Panc1 (cell line): Measurements from ENCODE around the gene MKRN2. TPM values are rescaled to one million over a fixed set of nuclear protein-coding genes. Genes with fewer than 3 reads are reported as not detected.

Experiments
- ATAC-seq: fragments of 200-7000 bp; cut with Tn5 transposase; 2 replicates; pipeline ENCODE4 v1.9.1; 2020; ENCODE audit warnings: mild to moderate bottlenecking, moderate library complexity
- BruUV-seq: library from RNA; stranded (reverse); fragments of 400-500 nt; replicated peaks from 2 replicates; lab custom pipeline; 2021; lab: Mats Ljungman, UMichigan
- CTCF ChIA-PET: fragments of 300-600 bp; sonication (Branson Sonifier 250); formaldehyde crosslinking; loops from one replicate; lab custom pipeline; 2022; ENCODE audit warnings: antibody characterized with exemption; lab: Charles Lee
- POLR2A ChIA-PET: fragments of 300-600 bp; sonication (Branson Sonifier 250); formaldehyde crosslinking; loops from one replicate; lab custom pipeline; 2022; ENCODE audit warnings: antibody characterized with exemption; lab: Charles Lee
- DNase-seq: peaks from one replicate; pipeline ENCODE4 v3.0.0-alpha.2; 2010; ENCODE audit warnings: low read depth, low spot score
- H3K27ac ChIP-seq: 2 replicates; pipeline ENCODE4 v1.5.1; 2011; ENCODE audit warnings: mild to moderate bottlenecking, low read length, inconsistent platforms
- H3K27me3 ChIP-seq: fragments of 200-500 bp; sonication (Bioruptor generic); 2 replicates; pipeline ENCODE4 v1.6.0; 2014; ENCODE audit warnings: low read length, inconsistent platforms; ENCODE audit not compliant: control insufficient read depth, insufficient read depth
- H3K36me3 ChIP-seq: fragments of 200-500 bp; sonication (Bioruptor generic); 2 replicates; pipeline ENCODE4 v1.5.1; 2014; ENCODE audit warnings: inconsistent platforms, mild to moderate bottlenecking, low read length, moderate library complexity; ENCODE audit not compliant: control insufficient read depth, insufficient read depth
- H3K4me1 ChIP-seq: 2 replicates; pipeline ENCODE4 v1.5.1; 2011; ENCODE audit warnings: inconsistent platforms, mild to moderate bottlenecking, low read length, moderate library complexity; ENCODE audit not compliant: control insufficient read depth, insufficient read depth
- H3K4me3 ChIP-seq, 2 experiments: 2 replicates each; pipeline ENCODE4 v1.5.1; 2011 to 2012; ENCODE audit warnings: low read depth in 2 of 2, low read length in 2 of 2, mild to moderate bottlenecking in 2 of 2, inconsistent platforms in 1 of 2, moderate library complexity in 1 of 2
- H3K9me3 ChIP-seq: fragments of 200-500 bp; sonication (Bioruptor generic); 2 replicates; pipeline ENCODE4 v1.5.1; 2014; ENCODE audit warnings: low read depth, mild to moderate bottlenecking, inconsistent platforms, low read length, moderate library complexity; ENCODE audit not compliant: control insufficient read depth, insufficient read depth
- POLR2AphosphoS5 ChIP-seq: IDR thresholded peaks from 2 replicates; pipeline ENCODE4 v1.6.1; 2012; ENCODE audit warnings: mild to moderate bottlenecking, low read depth, low read length, moderate library complexity
- SIN3A ChIP-seq: IDR thresholded peaks from 2 replicates; pipeline ENCODE4 v1.6.1; 2012; ENCODE audit warnings: low read depth, mild to moderate bottlenecking, low read length, moderate library complexity, borderline replicate concordance; ENCODE audit not compliant: insufficient read depth
- TCF7L2 ChIP-seq: IDR thresholded peaks from 2 replicates; pipeline ENCODE4 v1.6.1; 2011; ENCODE audit warnings: mild to moderate bottlenecking, low read depth, low read length, inconsistent platforms
- in situ Hi-C: cut with HindIII; loops from 2 replicates; pipeline ENCODE4 v1.10.0; 2016; ENCODE audit warnings: low sequenced_read_pairs, low pct_unique_long_range_greater_than_20kb
- intact Hi-C: fragments of 100-400 bp; cut with micrococcal nuclease; formaldehyde crosslinking; loops from one replicate; pipeline ENCODE4 v1.10.0; 2022; ENCODE audit not compliant: unreplicated experiment
- total RNA-seq: library from RNA; stranded (reverse); gene quantifications from one replicate; pipeline ENCODE4 v1.2.1, GENCODE V29; 2021; ENCODE audit not compliant: unreplicated experiment
- TF ChIP-seq, protein P1 (sequence below): fragments of 450-650 bp; IDR thresholded peaks from 2 replicates; pipeline ENCODE4 v1.5.1; 2017; ENCODE audit warnings: mild to moderate bottlenecking
- TF ChIP-seq, protein P2 (sequence below), 2 experiments: IDR thresholded peaks; 2 replicates each; pipeline ENCODE4 v1.6.1; 2011 to 2012; ENCODE audit warnings: low read depth in 2 of 2, control low read depth in 1 of 2, low read length in 1 of 2, mild to moderate bottlenecking in 1 of 2, moderate library complexity in 1 of 2; ENCODE audit not compliant: insufficient read depth in 1 of 2

Gene MKRN2
- total RNA-seq, 1 experiment from 2014 or later: 19.4 TPM

- POLR2A ChIA-PET: interaction anchor here (0.6 kb wide), 1 partner anchor 258 kb away, joined by 3 read pairs; no protein-coding TSS in a partner anchor
These were observed 12.0 kb upstream of the MKRN2 start for GRCh38 chr3:12544652-12545472.

GRCh38 chr3:12545473-12545791, 11.5 kb upstream of the MKRN2 start, which contains the start of gene MKRN2OS:
Gene MKRN2OS (minus strand): TSS chr3:12545499. CDS start chr3:12545464, 35 bp downstream.
- ChIA-PET POLR2A (interaction anchor here (0.6 kb wide), 1 partner anchor 257 kb away, joined by 3 read pairs; no protein-coding TSS in a partner anchor), CTCF (no interaction called here)
- Histone ChIP-seq H3K4me1 (no peaks in the 10 kb centered on the region), H3K36me3 (no peaks in the 10 kb centered on the region), H3K27ac (no peak within 1 kb of the TSS), H3K9me3 (no peaks in the 10 kb centered on the region), H3K4me3 (no peak within 1 kb of the TSS), H3K27me3 (no peaks in the 10 kb centered on the region)
- in situ Hi-C loops: no loop called here
- DNase-seq (no peak), ATAC-seq (peak; percentile 70)
- BruUV-seq: no TSS peak
- TF ChIP-seq POLR2AphosphoS5 (no peak), SIN3A (no peak), TCF7L2 (no peak)
- TF ChIP-seq, protein P1, sequence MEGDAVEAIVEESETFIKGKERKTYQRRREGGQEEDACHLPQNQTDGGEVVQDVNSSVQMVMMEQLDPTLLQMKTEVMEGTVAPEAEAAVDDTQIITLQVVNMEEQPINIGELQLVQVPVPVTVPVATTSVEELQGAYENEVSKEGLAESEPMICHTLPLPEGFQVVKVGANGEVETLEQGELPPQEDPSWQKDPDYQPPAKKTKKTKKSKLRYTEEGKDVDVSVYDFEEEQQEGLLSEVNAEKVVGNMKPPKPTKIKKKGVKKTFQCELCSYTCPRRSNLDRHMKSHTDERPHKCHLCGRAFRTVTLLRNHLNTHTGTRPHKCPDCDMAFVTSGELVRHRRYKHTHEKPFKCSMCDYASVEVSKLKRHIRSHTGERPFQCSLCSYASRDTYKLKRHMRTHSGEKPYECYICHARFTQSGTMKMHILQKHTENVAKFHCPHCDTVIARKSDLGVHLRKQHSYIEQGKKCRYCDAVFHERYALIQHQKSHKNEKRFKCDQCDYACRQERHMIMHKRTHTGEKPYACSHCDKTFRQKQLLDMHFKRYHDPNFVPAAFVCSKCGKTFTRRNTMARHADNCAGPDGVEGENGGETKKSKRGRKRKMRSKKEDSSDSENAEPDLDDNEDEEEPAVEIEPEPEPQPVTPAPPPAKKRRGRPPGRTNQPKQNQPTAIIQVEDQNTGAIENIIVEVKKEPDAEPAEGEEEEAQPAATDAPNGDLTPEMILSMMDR: no peak
- TF ChIP-seq, protein P2, sequence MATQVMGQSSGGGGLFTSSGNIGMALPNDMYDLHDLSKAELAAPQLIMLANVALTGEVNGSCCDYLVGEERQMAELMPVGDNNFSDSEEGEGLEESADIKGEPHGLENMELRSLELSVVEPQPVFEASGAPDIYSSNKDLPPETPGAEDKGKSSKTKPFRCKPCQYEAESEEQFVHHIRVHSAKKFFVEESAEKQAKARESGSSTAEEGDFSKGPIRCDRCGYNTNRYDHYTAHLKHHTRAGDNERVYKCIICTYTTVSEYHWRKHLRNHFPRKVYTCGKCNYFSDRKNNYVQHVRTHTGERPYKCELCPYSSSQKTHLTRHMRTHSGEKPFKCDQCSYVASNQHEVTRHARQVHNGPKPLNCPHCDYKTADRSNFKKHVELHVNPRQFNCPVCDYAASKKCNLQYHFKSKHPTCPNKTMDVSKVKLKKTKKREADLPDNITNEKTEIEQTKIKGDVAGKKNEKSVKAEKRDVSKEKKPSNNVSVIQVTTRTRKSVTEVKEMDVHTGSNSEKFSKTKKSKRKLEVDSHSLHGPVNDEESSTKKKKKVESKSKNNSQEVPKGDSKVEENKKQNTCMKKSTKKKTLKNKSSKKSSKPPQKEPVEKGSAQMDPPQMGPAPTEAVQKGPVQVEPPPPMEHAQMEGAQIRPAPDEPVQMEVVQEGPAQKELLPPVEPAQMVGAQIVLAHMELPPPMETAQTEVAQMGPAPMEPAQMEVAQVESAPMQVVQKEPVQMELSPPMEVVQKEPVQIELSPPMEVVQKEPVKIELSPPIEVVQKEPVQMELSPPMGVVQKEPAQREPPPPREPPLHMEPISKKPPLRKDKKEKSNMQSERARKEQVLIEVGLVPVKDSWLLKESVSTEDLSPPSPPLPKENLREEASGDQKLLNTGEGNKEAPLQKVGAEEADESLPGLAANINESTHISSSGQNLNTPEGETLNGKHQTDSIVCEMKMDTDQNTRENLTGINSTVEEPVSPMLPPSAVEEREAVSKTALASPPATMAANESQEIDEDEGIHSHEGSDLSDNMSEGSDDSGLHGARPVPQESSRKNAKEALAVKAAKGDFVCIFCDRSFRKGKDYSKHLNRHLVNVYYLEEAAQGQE (IDR thresholded peaks at IDR 0.05; ENCODE audit: insufficient read depth in 1 of 2, low read depth in 2 of 2, low read length in 1 of 2): no peak
- intact Hi-C loops: no loop called here

More at GRCh38 chr3:12544652-12545472, 12.0 kb upstream of the MKRN2 start:
- peak; percentile 55; the same call in 1 of the 2 replicates for ATAC-seq
- in situ Hi-C loops: no loop called here
- Histone ChIP-seq H3K4me1 (no peaks in the 10 kb centered on the region), H3K4me3 (no peak overlapping the region), H3K27me3 (no peaks in the 10 kb centered on the region), H3K9me3 (no peaks in the 10 kb centered on the region), H3K27ac (no peak overlapping the region), H3K36me3 (no peaks in the 10 kb centered on the region)
- CTCF ChIA-PET: no interaction called here
- TF ChIP-seq POLR2AphosphoS5 (no peak), SIN3A (no peak), TCF7L2 (no peak)
- TF ChIP-seq, protein P1: no peak
- TF ChIP-seq, protein P2 (IDR thresholded peaks at IDR 0.05; ENCODE audit: insufficient read depth in 1 of 2, low read depth in 2 of 2, low read length in 1 of 2): no peak
- intact Hi-C loops: no loop called here
- BruUV-seq: no TSS peak
- no peak for DNase-seq
